Stimulated activated CD4-positive, alpha-beta T cell treated with anti-CD3 and anti-CD28 coated beads, Interleukin-12 subunit alpha, Interleukin-12 subunit beta, amount 100 ng/mL, for 24 hours (primary cell): Measurements from ENCODE around the gene TEX50.
"Not testable (repeated sequence)": the region's sequence is repeated elsewhere in the genome, so short reads cannot be mapped to it uniquely, and the experiment has no call there.

Experiments
- DNase-seq, 2 experiments: peaks; one replicate each; pipeline ENCODE4 v3.0.0-alpha.2; 2020; ENCODE audit warnings: low read depth in 2 of 2

The TEX50 gene

GRCh38 chr1:173635116-173635515 lies at the start of gene TEX50:
Gene TEX50, plus strand, starts transcription at chr1:173635338. Its CDS starts 184 bp downstream, at chr1:173635522.
- DNase-seq = no peak

- DNase-seq = no peak
Measured at GRCh38 chr1:173590557-173590956, 44.6 kb upstream of the TEX50 start.

GRCh38 chr1:173591138-173591537 lies 44.0 kb upstream of the TEX50 start:
- not testable (repeated sequence) for DNase-seq

- DNase-seq = no peak
Measured at GRCh38 chr1:173596097-173596825, 38.9 kb upstream of the TEX50 start.

GRCh38 chr1:173601588-173601987 lies 33.5 kb upstream of the TEX50 start:
- no peak for DNase-seq

GRCh38 chr1:173603056-173603591 lies 32.0 kb upstream of the TEX50 start, which contains the start of gene SLC9C2:
Gene SLC9C2, minus strand, starts transcription at chr1:173603072. Its CDS starts 1,296 bp downstream, at chr1:173601776.
- no peak for DNase-seq

- DNase-seq = no peak
Measured at GRCh38 chr1:173608503-173609216, 26.5 kb upstream of the TEX50 start.

- not testable (repeated sequence) for DNase-seq
Measured at GRCh38 chr1:173613086-173613485, 22.1 kb upstream of the TEX50 start.

- DNase-seq = no peak
Measured at GRCh38 chr1:173616859-173617258, 18.3 kb upstream of the TEX50 start.

GRCh38 chr1:173627269-173627668 lies 7.9 kb upstream of the TEX50 start:
- no peak for DNase-seq

GRCh38 chr1:173628888-173629287 lies 6.2 kb upstream of the TEX50 start:
- no peak for DNase-seq

GRCh38 chr1:173637236-173638042 lies 2.3 kb downstream of the TEX50 start:
- DNase-seq = not testable (repeated sequence)

GRCh38 chr1:173638043-173639021 lies 3.2 kb downstream of the TEX50 start:
- no peak for DNase-seq

- DNase-seq = no peak
Measured at GRCh38 chr1:173639102-173639501, 4.0 kb downstream of the TEX50 start.

- not testable (repeated sequence) for DNase-seq
Measured at GRCh38 chr1:173642450-173643139, 7.5 kb downstream of the TEX50 start.

GRCh38 chr1:173646656-173647055 lies 11.5 kb downstream of the TEX50 start:
- DNase-seq = no peak

GRCh38 chr1:173648880-173649605 lies 13.9 kb downstream of the TEX50 start:
- no peak for DNase-seq

- no peak for DNase-seq
Measured at GRCh38 chr1:173660306-173660705, 25.2 kb downstream of the TEX50 start.

GRCh38 chr1:173661271-173661670 lies 26.1 kb downstream of the TEX50 start:
- no peak for DNase-seq
